GM23248 (cell line): Measurements from ENCODE around the gene CDKL5. TPM values are rescaled to one million over a fixed set of nuclear protein-coding genes. Genes with fewer than 3 reads are reported as not detected.

Source experiments
- DNase-seq: peaks from one replicate; pipeline ENCODE4 v3.0.0-alpha.2; 2015
- H2AFZ ChIP-seq: fragments of 200-600 bp; sonication (generic); 2 replicates; pipeline ENCODE4 v1.6.1; 2016; ENCODE audit warnings: antibody characterized with exemption
- H3F3A ChIP-seq: fragments of 200-600 bp; sonication (generic); 2 replicates; pipeline ENCODE4 v1.6.1; 2016; ENCODE audit warnings: mild to moderate bottlenecking, antibody characterized with exemption, mixed run types; ENCODE audit not compliant: insufficient read depth
- H3K27ac ChIP-seq: fragments of 200-600 bp; sonication (generic); 2 replicates; pipeline ENCODE4 v1.5.1; 2016; ENCODE audit warnings: mild to moderate bottlenecking
- H3K27me3 ChIP-seq: fragments of 200-600 bp; sonication (generic); replicated peaks from 2 replicates; pipeline ENCODE4 v1.6.1; 2016; ENCODE audit warnings: mild to moderate bottlenecking; ENCODE audit not compliant: insufficient read depth
- H3K36me3 ChIP-seq: fragments of 200-600 bp; sonication (generic); 2 replicates; pipeline ENCODE4 v1.6.1; 2016; ENCODE audit warnings: low read depth, mild to moderate bottlenecking
- H3K4me1 ChIP-seq: fragments of 200-600 bp; sonication (generic); 2 replicates; pipeline ENCODE4 v1.6.1; 2016; ENCODE audit warnings: mild to moderate bottlenecking; ENCODE audit not compliant: insufficient read depth
- H3K4me2 ChIP-seq: fragments of 200-600 bp; sonication (generic); one replicate; pipeline ENCODE4 v1.6.1; 2016; ENCODE audit warnings: mild to moderate bottlenecking; ENCODE audit not compliant: unreplicated experiment
- H3K4me3 ChIP-seq: fragments of 200-600 bp; sonication (generic); 2 replicates; pipeline ENCODE4 v1.5.1; 2016; ENCODE audit warnings: mild to moderate bottlenecking
- H3K79me2 ChIP-seq: fragments of 200-600 bp; sonication (generic); 2 replicates; pipeline ENCODE4 v1.6.1; 2016; ENCODE audit warnings: mild to moderate bottlenecking; ENCODE audit not compliant: insufficient read depth
- H3K9ac ChIP-seq: fragments of 200-600 bp; sonication (generic); 2 replicates; pipeline ENCODE4 v1.6.1; 2016; ENCODE audit warnings: mild to moderate bottlenecking
- H3K9me2 ChIP-seq: fragments of 200-600 bp; sonication (generic); 2 replicates; pipeline ENCODE4 v1.6.1; 2016; ENCODE audit warnings: mixed run types, mild to moderate bottlenecking, moderate library complexity; ENCODE audit not compliant: insufficient read depth
- H3K9me3 ChIP-seq: fragments of 200-600 bp; sonication (generic); one replicate; pipeline ENCODE4 v1.6.1; 2017; ENCODE audit warnings: low read depth
- H4K20me1 ChIP-seq: fragments of 200-600 bp; sonication (generic); 2 replicates; pipeline ENCODE4 v1.6.0; 2016; ENCODE audit not compliant: insufficient read depth
- EZH2 ChIP-seq: fragments of 200-600 bp; sonication (generic); IDR thresholded peaks from 2 replicates; pipeline ENCODE4 v1.6.1; 2018; ENCODE audit warnings: antibody characterized with exemption, mild to moderate bottlenecking; ENCODE audit not compliant: insufficient read depth, poor library complexity, severe bottlenecking
- EZH2phosphoT487 ChIP-seq: fragments of 200-600 bp; sonication (generic); IDR thresholded peaks from 2 replicates; pipeline ENCODE4 v1.6.1; 2018; ENCODE audit warnings: antibody characterized with exemption, moderate library complexity, mild to moderate bottlenecking, low read depth; ENCODE audit not compliant: insufficient read depth
- WGBS, 2 experiments: methylation state at CpG; one replicate each; pipeline ENCODE4 v1.1.6; 2015 to 2017; ENCODE audit warnings: low lambda C conversion rate in 2 of 2, low coverage in 1 of 2; ENCODE audit errors: missing lambda C conversion rate in 2 of 2; 5-methylcytosine and 5-hydroxymethylcytosine counted together
- in situ Hi-C: fragments of 300-500 bp; cut with MboI; formaldehyde crosslinking; loops from 2 replicates; pipeline ENCODE4 v1.15.0; 2020
- polyA plus RNA-seq: library from polyadenylated mRNA; unstranded; fragments of >200 nt; fragmentation: Nextera tagmentation; extraction: Ambion mirVana; gene quantifications from 2 replicates; pipeline ENCODE4 v1.2.1, GENCODE V29; 2016
- total RNA-seq: library from RNA; depleted of rRNA; stranded (reverse); fragments of >200 nt; shearing (Covaris generic); gene quantifications from 2 replicates; pipeline ENCODE4 v1.2.3, GENCODE V29; 2014

The CDKL5 gene
- total and polyA plus RNA-seq, 2 experiments from 2014 or later = 2.2 to 3.0 TPM

DNA sequence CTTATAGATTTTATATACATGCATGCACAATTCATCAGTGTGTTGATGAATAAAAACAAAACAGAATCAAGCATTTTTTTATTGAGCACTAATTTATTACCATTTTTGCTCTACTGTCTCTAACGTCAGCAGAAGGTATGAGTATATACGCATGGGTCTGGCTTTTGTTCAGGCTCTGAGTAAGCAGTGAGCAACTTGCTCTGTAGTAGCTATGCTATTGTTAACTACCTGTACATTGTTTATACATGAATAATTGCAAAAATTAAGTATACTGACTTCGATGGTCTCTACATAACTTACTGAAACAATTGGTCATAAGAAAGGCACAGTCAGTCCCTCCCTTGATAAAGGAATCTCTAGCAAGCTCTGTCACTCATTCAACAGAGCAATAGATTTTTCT lies 123.6 kb downstream of the CDKL5 start:
- no peak overlapping the region for H2AFZ ChIP-seq
- no peaks in the 10 kb centered on the region for H3K79me2 ChIP-seq
- no peaks in the 10 kb centered on the region for H3F3A ChIP-seq
- H3K4me3 ChIP-seq = no peak overlapping the region
- DNase-seq = peak; percentile 5
- 44 to 49% methylated on average over 3 of the region's 3 CpGs for WGBS, 2 experiments
- no peaks in the 10 kb centered on the region for H3K9me2 ChIP-seq
- TF ChIP-seq EZH2phosphoT487 (no peak), EZH2 (no peak)
- H3K9ac ChIP-seq = no peak overlapping the region
- H3K27me3 ChIP-seq = no peaks in the 10 kb centered on the region
- no peaks in the 10 kb centered on the region for H3K36me3 ChIP-seq
- H3K9me3 ChIP-seq = no peaks in the 10 kb centered on the region
- H3K27ac ChIP-seq = no peak overlapping the region
- 0 out of 2 replicates have a peak, but pooled peaks cover 7% of the 10 kb centered on the region for H3K4me1 ChIP-seq
- H3K4me2 ChIP-seq = no peak overlapping the region
- in situ Hi-C loops = no loop called here
- H4K20me1 ChIP-seq = no peaks in the 10 kb centered on the region

DNA sequence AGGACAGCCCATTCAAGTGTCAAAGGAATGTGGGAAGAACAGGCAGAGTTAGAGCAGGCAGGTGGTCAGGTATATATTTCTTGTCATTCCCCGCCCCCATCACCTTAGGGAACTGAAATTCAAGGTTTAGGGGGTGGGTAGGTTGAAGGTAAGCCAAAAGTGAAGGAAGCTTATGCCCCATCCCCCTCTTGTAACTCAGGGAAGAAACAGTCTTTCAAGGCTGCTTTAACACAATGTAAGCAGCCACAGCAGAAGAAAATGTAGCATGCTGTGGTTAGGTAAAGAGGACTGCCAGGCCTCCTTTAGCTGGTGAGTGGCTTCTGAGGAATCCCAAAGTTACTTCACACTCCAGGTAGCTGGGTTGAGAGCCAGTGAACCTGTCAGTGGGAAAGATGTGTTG lies 124.2 kb downstream of the CDKL5 start:
- Histone ChIP-seq H3K27ac (no peak overlapping the region), H3K9me2 (no peaks in the 10 kb centered on the region), H3K4me2 (no peak overlapping the region), H3F3A (no peaks in the 10 kb centered on the region), H3K9me3 (no peaks in the 10 kb centered on the region), H3K4me3 (no peak overlapping the region), H3K4me1 (0 out of 2 replicates have a peak, but pooled peaks cover 7% of the 10 kb centered on the region), H3K27me3 (no peaks in the 10 kb centered on the region), H3K36me3 (no peaks in the 10 kb centered on the region), H3K79me2 (no peaks in the 10 kb centered on the region), H2AFZ (no peak overlapping the region), H4K20me1 (no peaks in the 10 kb centered on the region), H3K9ac (no peak overlapping the region)
- WGBS, 2 experiments = 60 to 64% methylated on average over 1 of the region's 1 CpG
- no peak for DNase-seq
- in situ Hi-C loops = no loop called here
- no peak for TF ChIP-seq EZH2phosphoT487
- no peak for TF ChIP-seq EZH2

DNA sequence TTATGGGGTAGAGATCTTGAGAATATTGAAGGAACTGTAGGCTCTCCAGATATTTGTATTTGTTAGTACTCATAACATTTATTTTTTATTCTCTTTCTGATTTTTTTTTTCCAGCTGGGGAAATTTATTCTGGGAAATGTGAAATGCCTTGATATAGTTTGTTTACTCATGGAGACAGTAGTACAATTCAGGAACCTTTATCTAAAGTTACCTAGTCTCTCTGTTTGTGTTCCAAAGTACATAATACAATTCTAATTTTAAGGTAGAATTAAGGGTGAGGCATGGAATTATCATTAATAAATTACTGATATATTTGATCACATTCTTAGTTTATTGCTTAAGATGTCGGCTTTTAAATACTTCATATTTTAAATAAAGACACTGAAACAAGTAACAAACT lies 132.5 kb downstream of the CDKL5 start:
- in situ Hi-C loops = no loop called here
- 96 to 100% methylated on average over 1 of the region's 1 CpG for WGBS, 2 experiments
- no peak for TF ChIP-seq EZH2phosphoT487
- TF ChIP-seq EZH2 = no peak
- Histone ChIP-seq H3K9me3 (no peaks in the 10 kb centered on the region), H3K79me2 (no peaks in the 10 kb centered on the region), H3F3A (no peaks in the 10 kb centered on the region), H2AFZ (no peak overlapping the region), H3K4me3 (no peak overlapping the region), H3K27ac (no peak overlapping the region), H3K27me3 (no peaks in the 10 kb centered on the region), H3K9me2 (no peaks in the 10 kb centered on the region), H4K20me1 (no peaks in the 10 kb centered on the region), H3K36me3 (no peaks in the 10 kb centered on the region), H3K9ac (no peak overlapping the region), H3K4me1 (no peaks in the 10 kb centered on the region), H3K4me2 (no peak overlapping the region)
- DNase-seq = no peak

DNA sequence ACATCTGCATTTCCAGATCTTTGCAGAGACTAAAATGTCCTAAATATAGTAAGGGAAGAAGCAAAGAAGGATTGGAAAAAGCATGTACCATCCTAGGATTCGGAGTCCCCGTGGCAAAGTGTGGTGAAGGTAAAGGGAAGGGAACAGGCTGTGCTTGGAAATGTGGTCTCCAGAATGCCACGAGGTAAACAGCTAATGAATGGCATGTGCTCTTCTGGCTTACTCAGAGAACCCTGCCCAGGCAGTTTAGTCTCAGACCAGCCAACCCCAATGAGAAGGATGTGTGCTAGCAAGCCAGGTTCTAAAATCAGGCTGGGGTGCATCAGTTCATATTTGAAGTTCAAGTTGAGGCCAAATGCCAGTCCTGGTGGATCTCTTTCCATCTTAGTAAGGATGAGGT lies 133.4 kb downstream of the CDKL5 start:
- no peaks in the 10 kb centered on the region for H3K9me2 ChIP-seq
- H3K27ac ChIP-seq = no peak overlapping the region
- TF ChIP-seq EZH2 (no peak), EZH2phosphoT487 (no peak)
- in situ Hi-C loops = no loop called here
- H3K79me2 ChIP-seq = no peaks in the 10 kb centered on the region
- H4K20me1 ChIP-seq = no peaks in the 10 kb centered on the region
- H3K4me3 ChIP-seq = no peak overlapping the region
- WGBS, 2 experiments = 14 to 21% methylated on average over 3 of the region's 3 CpGs
- H3K9ac ChIP-seq = no peak overlapping the region
- H3K9me3 ChIP-seq = no peaks in the 10 kb centered on the region
- H3F3A ChIP-seq = no peaks in the 10 kb centered on the region
- no peaks in the 10 kb centered on the region for H3K36me3 ChIP-seq
- H3K4me2 ChIP-seq = no peak overlapping the region
- DNase-seq = no peak
- no peaks in the 10 kb centered on the region for H3K4me1 ChIP-seq
- no peak overlapping the region for H2AFZ ChIP-seq
- H3K27me3 ChIP-seq = no peaks in the 10 kb centered on the region

DNA sequence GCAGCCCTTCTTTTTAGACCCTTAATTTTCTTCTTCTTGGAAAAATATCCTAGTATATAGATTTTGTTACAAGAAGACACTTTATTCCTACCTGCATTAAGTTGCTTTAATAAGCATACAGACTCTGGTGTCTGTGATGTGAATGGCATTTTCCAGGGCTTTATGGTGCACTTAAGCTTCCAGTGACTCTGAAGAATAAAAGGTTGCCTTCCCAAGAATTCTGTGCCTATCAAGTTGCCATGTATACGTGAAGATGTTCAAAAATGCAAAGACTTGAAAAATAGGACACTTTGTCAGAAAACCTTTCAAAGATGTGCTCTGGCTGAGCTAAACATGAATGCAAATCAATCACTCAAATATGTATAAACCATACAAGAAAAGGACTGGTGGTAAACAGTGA lies 135.6 kb downstream of the CDKL5 start:
- no peak overlapping the region for H3K4me2 ChIP-seq
- no peaks in the 10 kb centered on the region for H3K9me3 ChIP-seq
- no peak overlapping the region for H3K4me3 ChIP-seq
- no peak for DNase-seq
- no peak overlapping the region for H3K9ac ChIP-seq
- H3K4me1 ChIP-seq = no peaks in the 10 kb centered on the region
- H3F3A ChIP-seq = no peaks in the 10 kb centered on the region
- 96 to 100% methylated on average over 1 of the region's 1 CpG for WGBS, 2 experiments
- H3K9me2 ChIP-seq = no peaks in the 10 kb centered on the region
- no peak overlapping the region for H3K27ac ChIP-seq
- H4K20me1 ChIP-seq = no peaks in the 10 kb centered on the region
- no peak overlapping the region for H2AFZ ChIP-seq
- H3K36me3 ChIP-seq = no peaks in the 10 kb centered on the region
- TF ChIP-seq EZH2phosphoT487 (no peak), EZH2 (no peak)
- no peaks in the 10 kb centered on the region for H3K79me2 ChIP-seq
- no peaks in the 10 kb centered on the region for H3K27me3 ChIP-seq
- in situ Hi-C loops = no loop called here
